K562 (cell line): ENCODE measurements around the gene SERINC5. TPM values are rescaled to one million over a fixed set of nuclear protein-coding genes. Genes with fewer than 3 reads are reported as not detected.

Experiments
- ARNT ChIP-seq, 2 experiments: fragments of 450-650 bp; IDR thresholded peaks; 2 replicates each; pipeline ENCODE4 v1.6.1; 2016; ENCODE audit warnings: mild to moderate bottlenecking in 1 of 2
- BCOR ChIP-seq: fragments of 450-650 bp; IDR thresholded peaks from 2 replicates; pipeline ENCODE4 v1.6.1; 2016
- CHD1 ChIP-seq: fragments of 200-600 bp; sonication (generic); IDR thresholded peaks from one replicate; pipeline ENCODE4 v1.6.1; 2012; ENCODE audit warnings: mild to moderate bottlenecking, moderate library complexity, low read length, inconsistent platforms
- DIDO1 ChIP-seq: fragments of 450-650 bp; IDR thresholded peaks from 2 replicates; pipeline ENCODE4 v1.6.1; 2016; ENCODE audit warnings: low read depth, missing biosample characterization, missing genetic modification characterization
- EZH2 ChIP-seq: IDR thresholded peaks from 2 replicates; pipeline ENCODE4 v1.6.1; 2012; ENCODE audit warnings: low read depth, mild to moderate bottlenecking, inconsistent platforms, low read length, borderline replicate concordance
- FOXM1 ChIP-seq, 2 experiments: fragments of 450-650 bp in 1 of 2; sonication (generic) in 1 of 2; formaldehyde crosslinking in 1 of 2; IDR thresholded peaks; 2 replicates each; pipeline versions ENCODE4 v1.6.1 to v1.9.0; 2017 to 2022; ENCODE audit warnings: low read depth in 2 of 2, mild to moderate bottlenecking in 2 of 2, missing genetic modification reagents in 1 of 2, moderate library complexity in 1 of 2
- HCFC1 ChIP-seq: IDR thresholded peaks from 2 replicates; pipeline ENCODE4 v1.6.1; 2012; ENCODE audit warnings: low read depth, low read length, improper control_type of control experiment
- PHTF2 ChIP-seq: fragments of 250-450 bp; sonication (Bioruptor Pico); IDR thresholded peaks from 2 replicates; pipeline ENCODE4 v1.5.0; 2021; ENCODE audit warnings: mild to moderate bottlenecking
- RBM14 ChIP-seq: fragments of 200-400 bp; formaldehyde crosslinking; IDR thresholded peaks from 2 replicates; pipeline ENCODE4 v1.6.1; 2018; ENCODE audit warnings: low read depth, mild to moderate bottlenecking, low read length, moderate library complexity, borderline replicate concordance; ENCODE audit not compliant: insufficient read depth
- SNIP1 ChIP-seq: fragments of 450-650 bp; IDR thresholded peaks from 2 replicates; pipeline ENCODE4 v1.7.1; 2017; ENCODE audit warnings: low read depth, mild to moderate bottlenecking
- SREBF2 ChIP-seq: sonication (generic); formaldehyde crosslinking; IDR thresholded peaks from 2 replicates; pipeline ENCODE4 v1.4.0; 2020; ENCODE audit warnings: mild to moderate bottlenecking, missing genetic modification reagents
- TCFL5 ChIP-seq: fragments of 250-450 bp; sonication (Bioruptor Pico); conservative IDR thresholded peaks from 2 replicates; pipeline ENCODE4 v1.6.1; 2021; ENCODE audit warnings: mild to moderate bottlenecking, moderate library complexity, matching md5 sums
- TEAD2 ChIP-seq: fragments of 450-650 bp; IDR thresholded peaks from 2 replicates; pipeline ENCODE4 v1.6.1; 2016; ENCODE audit warnings: missing genetic modification characterization, control low read depth, missing compliant biosample characterization
- TRIM24 ChIP-seq, 2 experiments: fragments of 450-650 bp; IDR thresholded peaks; 2 replicates each; pipeline ENCODE4 v1.6.1; 2016
- WHSC1 ChIP-seq: IDR thresholded peaks from one replicate; pipeline ENCODE4 v1.6.1; 2012; ENCODE audit warnings: low read length, control low read depth, inconsistent platforms
- ZC3H8 ChIP-seq: fragments of 450-650 bp; IDR thresholded peaks from 2 replicates; pipeline ENCODE4 v1.6.1; 2017
- ZNF217 ChIP-seq: sonication (generic); formaldehyde crosslinking; IDR thresholded peaks from 2 replicates; pipeline ENCODE4 v1.8.0; 2022; ENCODE audit warnings: mild to moderate bottlenecking, missing genetic modification reagents
- ZNF23 ChIP-seq: fragments of 250-450 bp; sonication (Bioruptor Pico); IDR thresholded peaks from 2 replicates; pipeline ENCODE4 v1.4.0; 2020; ENCODE audit warnings: mild to moderate bottlenecking
- ZNF274 ChIP-seq: IDR thresholded peaks from 2 replicates; pipeline ENCODE4 v1.6.1; 2011; ENCODE audit warnings: low read depth, mild to moderate bottlenecking, low read length, moderate library complexity, borderline replicate concordance
- polyA plus RNA-seq, 8 experiments: library from polyadenylated mRNA; depleted of rRNA in 4 of 8; stranded (reverse) in 5 of 8; unstranded in 3 of 8; fragments of >200 nt; fragmentation: Nextera tagmentation in 2 of 8; fragmentation: Illumina TruSeq in 1 of 8; extraction: Ambion mirVana in 2 of 8; extraction: Trizol in 1 of 8; gene quantifications; 2 replicates each; pipeline versions ENCODE4 v1.2.1 to v1.2.3, GENCODE V29; 2011 to 2014; ENCODE audit warnings: inconsistent platforms in 1 of 8, missing spikeins in 1 of 8
- total RNA-seq, 7 experiments: library from RNA; depleted of rRNA in 6 of 7; stranded (reverse); fragments of >200 nt in 6 of 7; fragmentation: Illumina TruSeq in 2 of 7; extraction: Trizol in 2 of 7; gene quantifications; 2 replicates each; pipeline versions ENCODE4 v1.2.1 to v1.2.3, GENCODE V29; 2011 to 2021; ENCODE audit warnings: low replicate concordance in 1 of 7
- TF ChIP-seq, protein P1 (sequence below): conservative IDR thresholded peaks from 2 replicates; pipeline ENCODE4 v1.6.1; 2011; ENCODE audit warnings: low read depth, mild to moderate bottlenecking, low read length; ENCODE audit not compliant: control insufficient read depth
- TF ChIP-seq, protein P2 (sequence below): fragments of 450-650 bp; IDR thresholded peaks from 2 replicates; pipeline ENCODE4 v1.6.1; 2016; ENCODE audit warnings: antibody characterized with exemption
- TF ChIP-seq, protein P3 (sequence below): fragments of 450-650 bp; IDR thresholded peaks from 2 replicates; pipeline ENCODE4 v1.6.1; 2016; ENCODE audit warnings: missing biosample characterization, missing genetic modification characterization
- TF ChIP-seq, protein P4 (sequence below): sonication (generic); formaldehyde crosslinking; IDR thresholded peaks from 2 replicates; pipeline ENCODE4 v1.8.0; 2022; ENCODE audit warnings: missing genetic modification reagents, mild to moderate bottlenecking, moderate library complexity, borderline replicate concordance
- TF ChIP-seq, protein P5 (sequence below), 2 experiments: IDR thresholded peaks; 2 replicates each; pipeline ENCODE4 v1.6.1; 2011; ENCODE audit warnings: borderline replicate concordance in 1 of 2, control low read depth in 1 of 2, low read depth in 1 of 2, low read length in 1 of 2, mild to moderate bottlenecking in 1 of 2, mixed read lengths in 1 of 2, moderate library complexity in 1 of 2; ENCODE audit not compliant: insufficient read depth in 1 of 2, insufficient read length in 1 of 2, poor library complexity in 1 of 2, severe bottlenecking in 1 of 2; ENCODE audit errors: extremely low read depth in 1 of 2

SERINC5 gene
- total and polyA plus RNA-seq, 9 of the 15 experiments (the other 6 are each of a cell fraction or from before 2014, with no cell fraction given), result 1.4 to 7.9 (median 3.7) TPM

DNA sequence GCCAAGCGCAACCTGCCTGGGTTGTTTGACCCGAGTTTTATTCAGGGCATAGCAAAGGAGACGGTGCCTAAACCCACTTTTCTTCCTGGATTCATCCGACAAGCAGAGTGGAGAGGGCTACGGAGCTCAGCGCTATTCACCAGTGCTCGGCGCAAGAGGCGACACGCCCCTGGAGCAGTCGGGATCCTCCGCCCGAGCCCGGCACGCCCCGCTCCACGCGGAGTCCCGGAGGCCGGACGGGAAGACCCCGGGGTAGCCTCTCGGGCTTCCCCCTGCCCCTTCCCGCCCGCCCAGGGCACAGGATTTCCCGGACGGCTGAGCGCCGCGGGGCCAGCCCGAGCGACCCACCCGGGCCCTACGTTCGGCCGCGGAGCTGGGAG lies 427 bp downstream of the SERINC5 start (continued):
- TF ChIP-seq, protein P1, sequence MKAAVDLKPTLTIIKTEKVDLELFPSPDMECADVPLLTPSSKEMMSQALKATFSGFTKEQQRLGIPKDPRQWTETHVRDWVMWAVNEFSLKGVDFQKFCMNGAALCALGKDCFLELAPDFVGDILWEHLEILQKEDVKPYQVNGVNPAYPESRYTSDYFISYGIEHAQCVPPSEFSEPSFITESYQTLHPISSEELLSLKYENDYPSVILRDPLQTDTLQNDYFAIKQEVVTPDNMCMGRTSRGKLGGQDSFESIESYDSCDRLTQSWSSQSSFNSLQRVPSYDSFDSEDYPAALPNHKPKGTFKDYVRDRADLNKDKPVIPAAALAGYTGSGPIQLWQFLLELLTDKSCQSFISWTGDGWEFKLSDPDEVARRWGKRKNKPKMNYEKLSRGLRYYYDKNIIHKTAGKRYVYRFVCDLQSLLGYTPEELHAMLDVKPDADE, result 0 out of 2 replicates have a peak, but pooled peaks have one; percentile 1
- TF ChIP-seq PHTF2 (CRISPR knock-in tag) (no peak), ZNF217 (CRISPR knock-in tag) (no peak), EZH2 (no peak), TEAD2 (tag) (no peak), CHD1 (peak; percentile 63), ZC3H8 (no peak), TRIM24 (IDR thresholded peaks at IDR 0.05) (no peak), DIDO1 (tag) (no peak), ARNT (IDR thresholded peaks at IDR 0.05) (no peak), FOXM1 (IDR thresholded peaks at IDR 0.05; ENCODE audit: low read depth) (no peak), FOXM1 (CRISPR knock-in tag; IDR thresholded peaks at IDR 0.05; ENCODE audit: low read depth) (no peak; the same call in 1 of the 2 replicates), SREBF2 (no peak), SNIP1 (no peak), TCFL5 (no peak), HCFC1 (no peak), ZNF23 (CRISPR knock-in tag) (no peak), ZNF274 (no peak), RBM14 (no peak), BCOR (no peak), WHSC1 (no peak)
- TF ChIP-seq, protein P2, sequence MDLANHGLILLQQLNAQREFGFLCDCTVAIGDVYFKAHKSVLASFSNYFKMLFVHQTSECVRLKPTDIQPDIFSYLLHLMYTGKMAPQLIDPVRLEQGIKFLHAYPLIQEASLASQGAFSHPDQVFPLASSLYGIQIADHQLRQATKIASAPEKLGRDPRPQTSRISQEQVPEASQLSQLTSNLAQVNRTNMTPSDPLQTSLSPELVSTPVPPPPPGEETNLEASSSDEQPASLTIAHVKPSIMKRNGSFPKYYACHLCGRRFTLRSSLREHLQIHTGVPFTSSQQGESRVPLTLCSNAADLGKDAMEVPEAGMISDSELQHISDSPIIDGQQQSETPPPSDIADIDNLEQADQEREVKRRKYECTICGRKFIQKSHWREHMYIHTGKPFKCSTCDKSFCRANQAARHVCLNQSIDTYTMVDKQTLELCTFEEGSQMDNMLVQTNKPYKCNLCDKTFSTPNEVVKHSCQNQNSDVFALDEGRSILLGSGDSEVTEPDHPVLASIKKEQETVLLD, result no peak
- TF ChIP-seq, protein P3, sequence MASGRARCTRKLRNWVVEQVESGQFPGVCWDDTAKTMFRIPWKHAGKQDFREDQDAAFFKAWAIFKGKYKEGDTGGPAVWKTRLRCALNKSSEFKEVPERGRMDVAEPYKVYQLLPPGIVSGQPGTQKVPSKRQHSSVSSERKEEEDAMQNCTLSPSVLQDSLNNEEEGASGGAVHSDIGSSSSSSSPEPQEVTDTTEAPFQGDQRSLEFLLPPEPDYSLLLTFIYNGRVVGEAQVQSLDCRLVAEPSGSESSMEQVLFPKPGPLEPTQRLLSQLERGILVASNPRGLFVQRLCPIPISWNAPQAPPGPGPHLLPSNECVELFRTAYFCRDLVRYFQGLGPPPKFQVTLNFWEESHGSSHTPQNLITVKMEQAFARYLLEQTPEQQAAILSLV (tag), result no peak
- TF ChIP-seq, protein P4, sequence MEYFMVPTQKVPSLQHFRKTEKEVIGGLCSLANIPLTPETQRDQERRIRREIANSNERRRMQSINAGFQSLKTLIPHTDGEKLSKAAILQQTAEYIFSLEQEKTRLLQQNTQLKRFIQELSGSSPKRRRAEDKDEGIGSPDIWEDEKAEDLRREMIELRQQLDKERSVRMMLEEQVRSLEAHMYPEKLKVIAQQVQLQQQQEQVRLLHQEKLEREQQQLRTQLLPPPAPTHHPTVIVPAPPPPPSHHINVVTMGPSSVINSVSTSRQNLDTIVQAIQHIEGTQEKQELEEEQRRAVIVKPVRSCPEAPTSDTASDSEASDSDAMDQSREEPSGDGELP (CRISPR knock-in tag), result peak; percentile 36; the same call in 1 of the 2 replicates
- TF ChIP-seq, protein P5, sequence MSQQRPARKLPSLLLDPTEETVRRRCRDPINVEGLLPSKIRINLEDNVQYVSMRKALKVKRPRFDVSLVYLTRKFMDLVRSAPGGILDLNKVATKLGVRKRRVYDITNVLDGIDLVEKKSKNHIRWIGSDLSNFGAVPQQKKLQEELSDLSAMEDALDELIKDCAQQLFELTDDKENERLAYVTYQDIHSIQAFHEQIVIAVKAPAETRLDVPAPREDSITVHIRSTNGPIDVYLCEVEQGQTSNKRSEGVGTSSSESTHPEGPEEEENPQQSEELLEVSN (IDR thresholded peaks at IDR 0.05; ENCODE audit: borderline replicate concordance in 1 of 2, extremely low read depth in 1 of 2, insufficient read depth in 1 of 2, insufficient read length in 1 of 2, low read depth in 1 of 2, low read length in 1 of 2, poor library complexity in 1 of 2, severe bottlenecking in 1 of 2), result no peak
